OCI-LY3 (cell line): ENCODE measurements around the gene NSFL1C.

Experiments
- EZH2phosphoT487 ChIP-seq: fragments of 200-600 bp; shearing (Covaris generic); IDR thresholded peaks from 2 replicates; pipeline ENCODE4 v1.6.1; 2018; ENCODE audit warnings: antibody characterized with exemption, mixed run types, low read depth
- TF ChIP-seq, protein P1 (sequence below): fragments of 200-600, 300-600 bp; sonication (generic); IDR thresholded peaks from 2 replicates; pipeline ENCODE4 v1.5.1; 2014; ENCODE audit warnings: antibody characterized with exemption, low read length, low read depth

DNA sequence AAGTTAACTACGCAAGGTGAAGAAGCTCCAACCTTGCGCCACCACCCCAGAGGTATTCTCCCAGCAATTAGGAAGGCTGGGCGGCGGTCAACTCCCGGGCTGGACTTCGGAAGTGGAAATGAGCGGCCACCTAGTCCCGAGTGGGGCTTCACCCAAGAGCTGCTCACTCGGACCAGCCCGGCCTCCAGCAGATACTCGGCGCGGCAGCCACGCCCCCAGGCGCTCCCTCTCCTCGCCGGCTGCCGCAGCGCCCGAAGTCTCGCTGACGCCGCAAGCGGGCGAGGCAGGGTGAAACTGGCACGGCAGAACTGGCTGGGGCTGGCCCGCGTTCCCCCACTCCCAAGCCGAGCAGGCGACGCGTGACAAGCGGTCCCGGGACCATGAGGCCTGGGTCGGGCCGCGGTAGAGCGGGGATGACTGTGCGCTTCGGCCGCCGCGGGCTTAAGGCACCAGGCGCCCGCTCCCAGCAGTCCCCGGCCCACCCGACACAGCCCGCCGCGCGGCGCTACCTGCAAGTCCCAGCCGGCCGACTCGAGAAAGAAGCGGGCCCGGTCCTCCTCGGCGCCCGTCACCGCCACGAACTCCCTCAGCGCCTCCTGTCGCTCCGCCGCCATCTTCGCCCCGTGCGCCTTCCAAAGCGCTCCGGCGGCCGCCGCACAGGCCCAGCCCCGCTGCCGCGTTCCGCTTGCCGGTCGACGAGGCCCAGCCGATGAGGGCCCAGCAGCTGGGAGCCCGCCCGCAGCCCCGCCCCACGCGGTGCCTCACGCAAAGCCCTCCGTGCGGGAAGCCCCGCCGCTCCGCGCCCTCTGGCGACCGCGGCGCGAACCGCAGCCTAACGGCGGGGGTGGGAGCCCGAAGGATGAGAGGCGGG lies at the start of gene NSFL1C:
- TF ChIP-seq, protein P1, sequence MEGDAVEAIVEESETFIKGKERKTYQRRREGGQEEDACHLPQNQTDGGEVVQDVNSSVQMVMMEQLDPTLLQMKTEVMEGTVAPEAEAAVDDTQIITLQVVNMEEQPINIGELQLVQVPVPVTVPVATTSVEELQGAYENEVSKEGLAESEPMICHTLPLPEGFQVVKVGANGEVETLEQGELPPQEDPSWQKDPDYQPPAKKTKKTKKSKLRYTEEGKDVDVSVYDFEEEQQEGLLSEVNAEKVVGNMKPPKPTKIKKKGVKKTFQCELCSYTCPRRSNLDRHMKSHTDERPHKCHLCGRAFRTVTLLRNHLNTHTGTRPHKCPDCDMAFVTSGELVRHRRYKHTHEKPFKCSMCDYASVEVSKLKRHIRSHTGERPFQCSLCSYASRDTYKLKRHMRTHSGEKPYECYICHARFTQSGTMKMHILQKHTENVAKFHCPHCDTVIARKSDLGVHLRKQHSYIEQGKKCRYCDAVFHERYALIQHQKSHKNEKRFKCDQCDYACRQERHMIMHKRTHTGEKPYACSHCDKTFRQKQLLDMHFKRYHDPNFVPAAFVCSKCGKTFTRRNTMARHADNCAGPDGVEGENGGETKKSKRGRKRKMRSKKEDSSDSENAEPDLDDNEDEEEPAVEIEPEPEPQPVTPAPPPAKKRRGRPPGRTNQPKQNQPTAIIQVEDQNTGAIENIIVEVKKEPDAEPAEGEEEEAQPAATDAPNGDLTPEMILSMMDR, result peak; percentile 87
- TF ChIP-seq EZH2phosphoT487, result no peak
